SHP77 (cell line): ENCODE results near the gene COQ10B.

Experiments used
- DNase-seq, 2 experiments: peaks; one replicate each; lab custom pipeline; 2025; lab: John Stamatoyannopoulos, UW

Gene COQ10B

DNA sequence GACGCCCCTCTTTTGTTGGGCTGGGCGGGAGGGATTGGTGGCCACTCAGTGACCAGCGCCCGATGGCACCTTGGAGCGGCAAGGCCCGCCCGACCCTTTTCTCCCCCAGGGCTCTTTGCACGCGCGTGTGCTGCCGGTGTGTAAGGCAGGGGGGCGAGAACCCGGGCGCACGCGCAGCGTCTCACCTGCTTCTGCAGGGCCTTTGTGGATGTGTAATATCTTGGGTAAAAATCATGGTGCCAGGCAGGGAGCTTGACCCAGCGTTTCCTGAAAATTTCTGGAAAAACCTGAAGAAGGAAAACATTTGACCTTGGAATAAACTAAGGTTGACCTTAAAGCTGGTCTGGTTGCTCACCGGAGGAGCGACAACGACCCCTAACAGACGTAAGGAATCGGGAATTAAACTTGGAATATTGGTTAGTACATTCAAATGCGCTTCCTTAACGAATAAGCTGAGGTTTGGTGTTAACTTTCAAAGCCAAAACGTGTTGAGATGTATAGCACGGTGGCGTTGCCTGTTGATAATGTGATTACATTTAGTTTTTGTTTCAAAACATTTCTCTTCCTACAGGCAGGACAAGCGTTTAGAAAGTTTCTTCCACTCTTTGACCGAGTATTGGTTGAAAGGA is 47.3 kb downstream of the COQ10B start:
- peak in 1 of 2 experiments; percentile 58 for DNase-seq

GRCh38 chr2:197502201-197502600 is 48.8 kb downstream of the COQ10B start:
- DNase-seq, result no peak

DNA sequence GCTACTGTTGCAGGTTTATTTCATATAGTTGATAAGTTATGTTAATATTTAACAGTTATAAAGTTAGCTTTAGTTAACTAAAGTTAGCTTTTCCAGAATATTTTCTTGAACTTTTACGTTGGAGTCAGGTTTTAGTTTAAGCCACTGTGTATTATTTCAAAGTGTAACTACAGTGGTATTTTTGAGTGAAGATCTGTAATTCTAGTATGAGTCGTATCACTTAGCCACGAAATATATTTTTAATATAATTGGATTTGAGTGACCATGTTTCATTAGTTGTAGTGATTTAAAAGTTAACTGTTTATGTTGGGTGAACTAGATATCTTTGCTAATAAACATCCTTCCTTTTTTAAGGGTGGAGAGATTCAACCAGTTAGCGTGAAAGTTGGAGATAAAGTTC is 49.3 kb downstream of the COQ10B start:
- DNase-seq, result no peak

GRCh38 chr2:197504000-197504399 is 50.6 kb downstream of the COQ10B start:
- no peak for DNase-seq

DNA sequence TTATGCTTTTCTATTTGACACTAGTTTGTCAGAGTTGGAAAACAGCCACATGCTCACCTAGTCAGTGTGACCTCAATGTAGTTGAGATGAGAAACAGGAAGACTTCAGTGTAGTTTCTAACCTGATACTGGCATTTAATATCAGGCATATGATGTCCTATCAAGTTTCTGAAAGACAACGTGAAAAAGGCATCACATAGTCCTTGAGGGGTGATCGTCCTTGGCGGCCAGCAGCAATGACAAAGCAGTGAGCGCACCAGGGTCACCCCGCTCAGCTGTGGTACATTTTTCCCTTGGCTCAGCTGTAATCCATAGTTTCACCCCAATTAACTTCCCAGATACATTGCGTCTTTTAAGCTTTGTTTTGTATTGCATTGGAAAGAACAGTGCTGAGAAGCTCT is 51.2 kb downstream of the COQ10B start:
- no peak for DNase-seq

DNA sequence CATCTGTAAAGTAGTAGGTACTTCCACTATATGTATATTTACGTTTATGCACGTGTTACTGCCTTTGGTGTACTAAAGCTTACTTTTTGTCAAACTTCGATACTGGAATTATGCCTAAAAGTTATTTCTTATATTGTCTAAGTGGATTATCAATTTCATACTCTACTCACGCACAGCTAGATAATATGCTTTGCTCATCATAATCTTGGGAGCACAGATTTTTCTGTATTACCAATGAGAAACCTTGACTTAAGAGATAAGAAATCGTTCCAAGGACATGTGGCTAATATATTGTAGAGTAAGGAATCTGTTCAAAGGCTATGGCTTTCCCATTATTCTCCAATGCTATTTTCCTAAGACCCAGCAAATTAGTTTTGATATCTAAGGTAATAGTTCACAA is 53.3 kb downstream of the COQ10B start:
- DNase-seq, result no peak

- DNase-seq, result no peak
Measured at GRCh38 chr2:197513915-197514314, 60.6 kb downstream of the COQ10B start.

DNA sequence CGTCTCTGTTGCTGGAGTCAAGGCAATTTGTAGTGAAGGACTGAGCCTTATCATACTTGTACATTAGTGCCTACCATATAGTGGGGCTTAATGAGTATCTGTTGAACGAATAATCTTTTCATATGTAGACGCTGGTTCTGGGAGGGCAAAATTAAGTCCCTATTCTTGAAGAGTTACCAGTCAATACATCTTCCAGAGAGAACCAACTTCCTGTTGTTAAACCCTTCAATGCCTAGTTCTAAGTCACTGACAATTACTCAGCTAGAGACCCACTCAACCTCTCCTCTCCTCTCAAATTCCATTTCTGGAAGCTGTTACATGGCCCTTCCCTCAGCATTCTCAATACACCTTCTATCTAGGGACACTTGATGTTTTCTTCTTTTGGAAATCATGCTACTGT is 61.4 kb downstream of the COQ10B start:
- no peak for DNase-seq

DNA sequence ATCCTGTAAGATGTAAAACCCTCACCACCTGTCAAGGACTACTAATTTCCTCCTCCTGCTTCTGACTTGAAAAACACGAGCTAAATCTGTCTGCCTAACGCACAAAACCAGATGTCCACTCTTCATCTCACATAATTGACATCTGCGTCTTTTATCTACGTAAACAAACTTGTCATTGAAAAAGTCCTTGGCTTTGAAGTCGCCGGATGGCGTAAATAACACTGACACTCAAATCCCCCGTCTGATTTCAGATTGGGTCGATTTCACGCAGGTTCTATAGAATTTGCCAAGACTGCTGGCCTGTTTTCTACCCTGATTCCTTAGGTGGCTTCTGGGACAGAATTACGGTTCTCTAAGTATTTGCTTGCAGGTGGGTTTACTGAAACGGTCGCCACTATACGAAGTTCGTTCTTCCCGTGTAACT is 62.0 kb downstream of the COQ10B start:
- DNase-seq, result no peak

- peak; percentile 85 to 95 for DNase-seq
Measured at GRCh38 chr2:197515739-197516392, 62.5 kb downstream of the COQ10B start, which contains the start of gene MOB4. TSS of gene MOB4 (plus strand) at chr2:197516066. CDS start at chr2:197516087, 21 bp downstream.

GRCh38 chr2:197516393-197516761 is 63.0 kb downstream of the COQ10B start:
- peak in 1 of 2 experiments; percentile 7 for DNase-seq

- no peak for DNase-seq
Measured at GRCh38 chr2:197517150-197517549, 63.8 kb downstream of the COQ10B start.
